ENCODE results near the gene ARID5B. TPM values are rescaled to one million over a fixed set of nuclear protein-coding genes. Genes with fewer than 3 reads are reported as not detected.

ARID5B gene
- polyA plus RNA-seq, 1 donor from 2014 or later, result 2.1 TPM

GRCh38 chr10:61959814-61960213, 58.3 kb downstream of the ARID5B start:
- no peak overlapping the region for H2AFZ ChIP-seq (ENCODE audit: low read depth, low read length)
- no peaks in the 10 kb centered on the region for H3F3A ChIP-seq (ENCODE audit: insufficient read depth, low read length, poor library complexity, severe bottlenecking)
- H3K9me2 ChIP-seq (ENCODE audit: insufficient read depth, low read length), result no peaks in the 10 kb centered on the region
- H3K36me3 ChIP-seq (ENCODE audit: insufficient read depth, low read length), result no peaks in the 10 kb centered on the region
- no peaks in the 10 kb centered on the region for H3K27me3 ChIP-seq (ENCODE audit: insufficient read depth, low read depth, low read length)
- no peak overlapping the region for H3K4me3 ChIP-seq (ENCODE audit: low read length)
- H4K20me1 ChIP-seq (ENCODE audit: insufficient read depth), result no peaks in the 10 kb centered on the region
- H3K27ac ChIP-seq (ENCODE audit: low read length), result no peak overlapping the region
- H3K9me3 ChIP-seq (ENCODE audit: low read length), result no peaks in the 10 kb centered on the region
- TF ChIP-seq EZH2 (IDR thresholded peaks at IDR 0.05; ENCODE audit: borderline replicate concordance, insufficient read depth, low read length, poor library complexity, severe bottlenecking), result no peak
- TF ChIP-seq CTCF (IDR thresholded peaks at IDR 0.05; ENCODE audit: poor library complexity, severe bottlenecking), result no peak
- no peak for TF ChIP-seq RAD21 (conservative IDR thresholded peaks at IDR 0.05)
- no peak for TF ChIP-seq REST (IDR thresholded peaks at IDR 0.05; ENCODE audit: borderline replicate concordance)
- TF ChIP-seq EP300 (conservative IDR thresholded peaks at IDR 0.05; ENCODE audit: poor library complexity, severe bottlenecking), result no peak
- no peak for TF ChIP-seq POLR2AphosphoS5 (IDR thresholded peaks at IDR 0.05)
- TF ChIP-seq TAF1 (IDR thresholded peaks at IDR 0.05; ENCODE audit: low read depth), result no peak
- no peak for TF ChIP-seq MXI1 (conservative IDR thresholded peaks at IDR 0.05; ENCODE audit: poor library complexity, severe bottlenecking)
- no peak for TF ChIP-seq SMC3 (conservative IDR thresholded peaks at IDR 0.05; ENCODE audit: poor library complexity)
- H3K79me2 ChIP-seq (replicated peaks; ENCODE audit: insufficient read depth, low read length), result no peaks in the 10 kb centered on the region
- no peak overlapping the region for H3K9ac ChIP-seq (ENCODE audit: low read length)
- no peak overlapping the region for H3K4me2 ChIP-seq (ENCODE audit: low read length)

GRCh38 chr10:61960396-61961120, 59.1 kb downstream of the ARID5B start:
- H3K36me3 ChIP-seq (ENCODE audit: insufficient read depth, low read length), result no peaks in the 10 kb centered on the region
- no peaks in the 10 kb centered on the region for H3K9me3 ChIP-seq (ENCODE audit: low read length)
- TF ChIP-seq TAF1 (IDR thresholded peaks at IDR 0.05; ENCODE audit: low read depth) (no peak), EZH2 (IDR thresholded peaks at IDR 0.05; ENCODE audit: borderline replicate concordance, insufficient read depth, low read length, poor library complexity, severe bottlenecking) (no peak), RAD21 (conservative IDR thresholded peaks at IDR 0.05) (no peak), POLR2AphosphoS5 (IDR thresholded peaks at IDR 0.05) (no peak), REST (IDR thresholded peaks at IDR 0.05; ENCODE audit: borderline replicate concordance) (no peak), SMC3 (conservative IDR thresholded peaks at IDR 0.05; ENCODE audit: poor library complexity) (no peak), MXI1 (conservative IDR thresholded peaks at IDR 0.05; ENCODE audit: poor library complexity, severe bottlenecking) (no peak), EP300 (conservative IDR thresholded peaks at IDR 0.05; ENCODE audit: poor library complexity, severe bottlenecking) (no peak), CTCF (IDR thresholded peaks at IDR 0.05; ENCODE audit: poor library complexity, severe bottlenecking) (no peak)
- H4K20me1 ChIP-seq (ENCODE audit: insufficient read depth), result no peaks in the 10 kb centered on the region
- H3K4me3 ChIP-seq (ENCODE audit: low read length), result no peak overlapping the region
- H3K4me2 ChIP-seq (ENCODE audit: low read length), result no peak overlapping the region
- no peaks in the 10 kb centered on the region for H3K79me2 ChIP-seq (replicated peaks; ENCODE audit: insufficient read depth, low read length)
- no peaks in the 10 kb centered on the region for H3K9me2 ChIP-seq (ENCODE audit: insufficient read depth, low read length)
- no peak overlapping the region for H3K27ac ChIP-seq (ENCODE audit: low read length)
- no peaks in the 10 kb centered on the region for H3F3A ChIP-seq (ENCODE audit: insufficient read depth, low read length, poor library complexity, severe bottlenecking)
- H3K27me3 ChIP-seq (ENCODE audit: insufficient read depth, low read depth, low read length), result no peaks in the 10 kb centered on the region
- H3K9ac ChIP-seq (ENCODE audit: low read length), result no peak overlapping the region
- H2AFZ ChIP-seq (ENCODE audit: low read depth, low read length), result no peak overlapping the region

Data from neural cell (in vitro differentiated cells).